Muscle of back (tissue), 11 donors: ENCODE results near the gene KDM5C. TPM values are rescaled to one million over a fixed set of nuclear protein-coding genes. Genes with fewer than 3 reads are reported as not detected.

Experiments used
- DNase-seq, 3 donors: peaks; one replicate each; pipeline versions ENCODE4 v3.0.0 to v3.0.0-alpha.2; 2013
- polyA plus RNA-seq, 10 donors: library from polyadenylated mRNA; unstranded; fragments of 120-200 nt; gene quantifications; one replicate each; pipeline ENCODE4 v1.2.1, GENCODE V29; 2013; ENCODE audit not compliant: insufficient read length in 10 of 10

Gene KDM5C
- polyA plus RNA-seq, 10 donors, result 31.5 to 60.3 (median 39.8) TPM

- no peak for DNase-seq
Measured at GRCh38 chrX:53251307-53251706, 26.3 kb upstream of the KDM5C start.

- no peak for DNase-seq
Measured at GRCh38 chrX:53250556-53250955, 25.5 kb upstream of the KDM5C start.

GRCh38 chrX:53249408-53250042 is 24.5 kb upstream of the KDM5C start:
- DNase-seq, result no peak

GRCh38 chrX:53247928-53248327 is 22.9 kb upstream of the KDM5C start:
- DNase-seq, result no peak

GRCh38 chrX:53246231-53246630 is 21.2 kb upstream of the KDM5C start:
- no peak for DNase-seq

GRCh38 chrX:53244610-53245009 is 19.6 kb upstream of the KDM5C start:
- DNase-seq, result no peak

GRCh38 chrX:53242310-53242709 is 17.3 kb upstream of the KDM5C start:
- no peak for DNase-seq

GRCh38 chrX:53241558-53241957 is 16.6 kb upstream of the KDM5C start:
- DNase-seq, result no peak

GRCh38 chrX:53239474-53239873 is 14.5 kb upstream of the KDM5C start:
- DNase-seq, result no peak

GRCh38 chrX:53237056-53237455 is 12.0 kb upstream of the KDM5C start:
- DNase-seq, result no peak

GRCh38 chrX:53236025-53236679 is 11.1 kb upstream of the KDM5C start:
- DNase-seq, result no peak

GRCh38 chrX:53235566-53235965 is 10.6 kb upstream of the KDM5C start:
- DNase-seq, result no peak

GRCh38 chrX:53234484-53234883 is 9.5 kb upstream of the KDM5C start:
- no peak for DNase-seq

GRCh38 chrX:53233536-53233935 is 8.5 kb upstream of the KDM5C start:
- DNase-seq, result no peak

GRCh38 chrX:53230116-53230515 is 5.1 kb upstream of the KDM5C start:
- no peak for DNase-seq

GRCh38 chrX:53227224-53227765 is 2.3 kb upstream of the KDM5C start:
- no peak for DNase-seq

- no peak for DNase-seq
Measured at GRCh38 chrX:53223955-53224859, 800 bp downstream of the KDM5C start.

- no peak for DNase-seq
Measured at GRCh38 chrX:53223068-53223693, 1.8 kb downstream of the KDM5C start.

GRCh38 chrX:53211391-53211978 is 13.5 kb downstream of the KDM5C start:
- no peak for DNase-seq

- DNase-seq, result no peak
Measured at GRCh38 chrX:53196678-53197077, 28.3 kb downstream of the KDM5C start.

- DNase-seq, result no peak
Measured at GRCh38 chrX:53195401-53195800, 29.6 kb downstream of the KDM5C start.

- no peak for DNase-seq
Measured at GRCh38 chrX:53194308-53194707, 30.7 kb downstream of the KDM5C start.
